ENCODE results near the gene FOXC1.

Gene FOXC1

DNA sequence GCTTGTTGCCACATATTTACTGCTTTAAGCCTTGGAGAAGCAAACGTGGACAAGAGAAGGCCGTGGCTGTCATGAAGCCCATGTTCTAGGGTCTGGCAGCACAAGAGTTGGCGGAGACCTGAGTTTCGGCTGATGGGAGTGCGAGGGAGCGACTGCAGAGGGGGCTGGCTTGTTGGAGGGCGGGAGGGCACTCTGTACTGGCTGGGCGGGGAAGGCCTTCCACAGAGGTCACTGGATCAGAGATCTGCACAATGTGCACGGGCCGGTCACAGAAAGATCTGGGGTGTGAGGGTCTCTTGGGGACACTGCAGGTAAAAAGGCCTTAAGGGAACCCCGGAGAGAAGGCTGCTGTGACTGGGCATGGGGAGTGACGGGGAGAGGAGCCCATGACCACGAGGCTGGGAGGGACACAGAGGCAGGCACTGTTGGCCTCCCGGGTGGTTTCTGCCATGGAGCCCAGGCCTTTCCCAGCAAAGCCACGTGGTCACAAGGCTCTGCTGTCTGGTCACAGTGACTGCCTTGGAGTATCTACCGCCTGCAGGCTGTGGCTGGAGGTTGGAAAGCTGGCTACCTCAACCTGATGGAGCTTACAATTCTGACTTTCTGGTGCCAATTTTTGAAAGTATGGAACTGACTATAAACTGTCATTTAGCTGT is 23.8 kb downstream of the FOXC1 start:
- TF ChIP-seq, protein P1, sequence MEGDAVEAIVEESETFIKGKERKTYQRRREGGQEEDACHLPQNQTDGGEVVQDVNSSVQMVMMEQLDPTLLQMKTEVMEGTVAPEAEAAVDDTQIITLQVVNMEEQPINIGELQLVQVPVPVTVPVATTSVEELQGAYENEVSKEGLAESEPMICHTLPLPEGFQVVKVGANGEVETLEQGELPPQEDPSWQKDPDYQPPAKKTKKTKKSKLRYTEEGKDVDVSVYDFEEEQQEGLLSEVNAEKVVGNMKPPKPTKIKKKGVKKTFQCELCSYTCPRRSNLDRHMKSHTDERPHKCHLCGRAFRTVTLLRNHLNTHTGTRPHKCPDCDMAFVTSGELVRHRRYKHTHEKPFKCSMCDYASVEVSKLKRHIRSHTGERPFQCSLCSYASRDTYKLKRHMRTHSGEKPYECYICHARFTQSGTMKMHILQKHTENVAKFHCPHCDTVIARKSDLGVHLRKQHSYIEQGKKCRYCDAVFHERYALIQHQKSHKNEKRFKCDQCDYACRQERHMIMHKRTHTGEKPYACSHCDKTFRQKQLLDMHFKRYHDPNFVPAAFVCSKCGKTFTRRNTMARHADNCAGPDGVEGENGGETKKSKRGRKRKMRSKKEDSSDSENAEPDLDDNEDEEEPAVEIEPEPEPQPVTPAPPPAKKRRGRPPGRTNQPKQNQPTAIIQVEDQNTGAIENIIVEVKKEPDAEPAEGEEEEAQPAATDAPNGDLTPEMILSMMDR (IDR thresholded peaks at IDR 0.05; ENCODE audit: low read depth, low read length, poor library complexity, severe bottlenecking) = no peak
- TF ChIP-seq EZH2phosphoT487 (IDR thresholded peaks at IDR 0.05; ENCODE audit: borderline replicate concordance, low read length) = no peak
- Histone ChIP-seq H3K9me2 (replicated peaks; ENCODE audit: control insufficient read depth, low read length) (no peaks in the 10 kb centered on the region), H3K36me3 (ENCODE audit: control insufficient read depth, low read length) (no peaks in the 10 kb centered on the region), H3K9me3 (ENCODE audit: control insufficient read depth, insufficient read depth, low read length) (no peaks in the 10 kb centered on the region), H3F3A (ENCODE audit: control insufficient read depth, insufficient read depth) (no peaks in the 10 kb centered on the region), H3K79me2 (ENCODE audit: control insufficient read depth, low read length) (no peaks in the 10 kb centered on the region), H3K4me1 (ENCODE audit: control insufficient read depth, low read length) (no peaks in the 10 kb centered on the region), H3K4me3 (ENCODE audit: low read length) (no peak overlapping the region), H3K27ac (ENCODE audit: low read depth, low read length) (no peak overlapping the region), H4K20me1 (ENCODE audit: control insufficient read depth, insufficient read depth, low read depth, low read length) (0 out of 2 replicates have a peak, but pooled peaks cover 4% of the 10 kb centered on the region), H3K4me2 (ENCODE audit: low read length) (no peak overlapping the region), H3K27me3 (ENCODE audit: control insufficient read depth, low read length) (no peaks in the 10 kb centered on the region)

DNA sequence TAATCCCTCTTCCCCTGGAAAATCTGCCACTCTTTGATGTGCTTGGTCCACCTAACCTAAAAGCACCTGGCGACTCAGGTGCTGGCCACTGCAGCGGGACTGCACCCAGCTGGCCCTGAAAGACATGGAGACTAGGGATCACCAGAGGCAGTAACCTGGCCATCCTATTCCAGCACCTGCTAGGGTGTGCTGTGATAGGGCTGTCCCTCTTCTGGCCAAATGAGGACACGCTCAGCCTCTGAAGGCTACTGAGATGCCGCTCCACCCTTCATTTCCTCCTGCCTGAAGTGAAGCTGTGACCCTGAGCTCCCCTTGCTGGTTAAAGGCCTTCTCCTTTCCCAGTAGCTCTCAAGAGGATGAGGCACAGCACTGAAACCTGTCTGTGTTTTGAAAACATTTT is 24.4 kb downstream of the FOXC1 start:
- Histone ChIP-seq H3K4me1 (ENCODE audit: control insufficient read depth, low read length) (no peaks in the 10 kb centered on the region), H3K4me3 (ENCODE audit: low read length) (no peak overlapping the region)
- TF ChIP-seq EZH2phosphoT487 (IDR thresholded peaks at IDR 0.05; ENCODE audit: borderline replicate concordance, low read length) = no peak
- TF ChIP-seq, protein P1 (IDR thresholded peaks at IDR 0.05; ENCODE audit: low read depth, low read length, poor library complexity, severe bottlenecking) = no peak

DNA sequence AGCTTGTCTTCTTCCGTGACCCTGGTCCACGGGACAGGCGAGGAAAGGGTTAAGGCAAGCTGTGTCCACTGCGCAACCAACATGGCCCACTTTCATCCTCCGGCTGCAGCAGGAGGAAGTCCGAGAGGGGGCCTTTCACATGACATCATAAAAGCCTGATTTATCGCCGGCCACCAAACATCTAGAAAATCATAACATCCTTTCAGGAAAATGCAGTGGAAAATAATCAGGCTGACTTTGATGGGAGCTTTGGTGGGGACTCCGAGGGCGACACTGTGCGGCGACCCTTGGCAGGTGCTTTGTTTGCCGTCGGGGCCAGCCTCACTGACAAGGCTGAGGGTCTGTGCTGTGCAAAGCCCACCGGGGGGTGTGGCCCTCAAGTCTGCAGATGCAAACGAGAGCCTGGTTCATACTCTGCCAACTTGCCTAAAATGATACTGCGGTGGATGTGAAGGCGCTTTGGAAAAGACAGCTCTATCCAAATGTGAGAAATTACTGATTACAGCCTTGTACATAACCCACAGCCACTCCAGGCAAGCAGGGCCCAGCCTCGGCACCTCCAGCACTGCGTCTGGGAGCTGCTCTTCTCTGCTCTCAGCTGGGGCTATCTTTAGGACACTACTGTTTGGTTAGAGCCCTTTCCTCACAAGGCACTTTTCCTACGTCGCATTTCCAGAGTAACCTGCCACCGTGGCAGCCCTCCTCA is 25.7 kb downstream of the FOXC1 start:
- Histone ChIP-seq H3K27ac (ENCODE audit: low read depth, low read length) (no peak overlapping the region), H4K20me1 (ENCODE audit: control insufficient read depth, insufficient read depth, low read depth, low read length) (no peaks in the 10 kb centered on the region), H3K4me2 (ENCODE audit: low read length) (no peak overlapping the region), H3K9me3 (ENCODE audit: control insufficient read depth, insufficient read depth, low read length) (no peaks in the 10 kb centered on the region), H3K27me3 (ENCODE audit: control insufficient read depth, low read length) (no peaks in the 10 kb centered on the region), H3K4me1 (ENCODE audit: control insufficient read depth, low read length) (no peaks in the 10 kb centered on the region), H3F3A (ENCODE audit: control insufficient read depth, insufficient read depth) (no peaks in the 10 kb centered on the region), H3K79me2 (ENCODE audit: control insufficient read depth, low read length) (no peaks in the 10 kb centered on the region), H3K4me3 (ENCODE audit: low read length) (no peak overlapping the region), H3K36me3 (ENCODE audit: control insufficient read depth, low read length) (no peaks in the 10 kb centered on the region), H3K9me2 (replicated peaks; ENCODE audit: control insufficient read depth, low read length) (no peaks in the 10 kb centered on the region)
- no peak for TF ChIP-seq EZH2phosphoT487 (IDR thresholded peaks at IDR 0.05; ENCODE audit: borderline replicate concordance, low read length)
- TF ChIP-seq, protein P1 (IDR thresholded peaks at IDR 0.05; ENCODE audit: low read depth, low read length, poor library complexity, severe bottlenecking) = no peak

More for the DNA sequence above, 24.4 kb downstream of the FOXC1 start:
- 0 out of 2 replicates have a peak, but pooled peaks cover 4% of the 10 kb centered on the region for H4K20me1 ChIP-seq (ENCODE audit: control insufficient read depth, insufficient read depth, low read depth, low read length)
- no peak overlapping the region for H3K4me2 ChIP-seq (ENCODE audit: low read length)
- no peaks in the 10 kb centered on the region for H3K9me3 ChIP-seq (ENCODE audit: control insufficient read depth, insufficient read depth, low read length)
- H3K9me2 ChIP-seq (replicated peaks; ENCODE audit: control insufficient read depth, low read length) = no peaks in the 10 kb centered on the region
- H3K27ac ChIP-seq (ENCODE audit: low read depth, low read length) = no peak overlapping the region
- no peaks in the 10 kb centered on the region for H3F3A ChIP-seq (ENCODE audit: control insufficient read depth, insufficient read depth)
- H3K27me3 ChIP-seq (ENCODE audit: control insufficient read depth, low read length) = no peaks in the 10 kb centered on the region
- no peaks in the 10 kb centered on the region for H3K36me3 ChIP-seq (ENCODE audit: control insufficient read depth, low read length)
- H3K79me2 ChIP-seq (ENCODE audit: control insufficient read depth, low read length) = no peaks in the 10 kb centered on the region
